ENCODE data around the gene RAB24.

DNA sequence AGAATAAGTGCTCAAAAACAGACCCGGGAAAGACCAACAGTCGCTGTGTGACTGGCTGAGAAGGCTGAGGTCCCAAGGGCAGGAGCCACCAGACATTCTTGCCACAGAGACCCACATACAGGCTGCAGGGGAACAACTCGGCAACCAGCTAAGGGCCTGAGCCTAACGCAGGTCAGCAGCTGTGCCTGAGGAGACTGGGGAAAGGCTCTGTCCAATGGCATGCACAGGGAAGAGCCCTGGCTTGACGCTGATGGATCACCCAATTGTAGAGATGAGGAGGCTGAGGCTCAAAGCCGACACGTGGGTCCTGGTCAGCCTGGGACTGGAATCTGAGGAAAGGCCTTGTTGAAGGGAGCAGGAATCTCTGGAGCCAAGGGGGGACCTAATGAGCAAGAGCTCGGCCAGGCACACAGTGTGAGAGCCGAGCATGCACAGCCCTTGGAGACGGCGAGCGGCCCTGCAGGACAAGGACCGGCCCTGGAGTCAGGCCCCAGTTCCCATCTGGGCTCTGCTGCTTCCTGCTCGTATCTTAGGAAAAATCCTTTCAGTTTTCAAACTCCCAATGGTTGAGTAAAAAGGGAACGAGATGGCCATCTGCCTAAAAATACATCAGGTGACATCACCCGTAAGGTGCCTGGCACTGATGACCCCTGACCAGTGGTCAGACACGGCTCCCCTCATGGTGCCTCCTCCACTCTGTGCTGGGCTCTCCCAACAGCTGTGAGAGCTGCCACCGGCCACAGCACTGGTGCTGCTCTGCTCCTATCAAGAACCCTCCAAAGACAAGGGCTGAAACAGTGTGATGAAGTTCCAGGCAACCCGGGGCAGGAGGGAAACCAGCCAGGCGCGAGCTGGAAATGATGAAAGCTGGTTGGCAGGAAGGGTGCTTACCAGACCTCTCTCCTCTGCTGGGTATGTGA, 31.5 kb upstream of the RAB24 start:
- no peak for TF ChIP-seq POLR2A (IDR thresholded peaks at IDR 0.05)
- TF ChIP-seq, protein P1, sequence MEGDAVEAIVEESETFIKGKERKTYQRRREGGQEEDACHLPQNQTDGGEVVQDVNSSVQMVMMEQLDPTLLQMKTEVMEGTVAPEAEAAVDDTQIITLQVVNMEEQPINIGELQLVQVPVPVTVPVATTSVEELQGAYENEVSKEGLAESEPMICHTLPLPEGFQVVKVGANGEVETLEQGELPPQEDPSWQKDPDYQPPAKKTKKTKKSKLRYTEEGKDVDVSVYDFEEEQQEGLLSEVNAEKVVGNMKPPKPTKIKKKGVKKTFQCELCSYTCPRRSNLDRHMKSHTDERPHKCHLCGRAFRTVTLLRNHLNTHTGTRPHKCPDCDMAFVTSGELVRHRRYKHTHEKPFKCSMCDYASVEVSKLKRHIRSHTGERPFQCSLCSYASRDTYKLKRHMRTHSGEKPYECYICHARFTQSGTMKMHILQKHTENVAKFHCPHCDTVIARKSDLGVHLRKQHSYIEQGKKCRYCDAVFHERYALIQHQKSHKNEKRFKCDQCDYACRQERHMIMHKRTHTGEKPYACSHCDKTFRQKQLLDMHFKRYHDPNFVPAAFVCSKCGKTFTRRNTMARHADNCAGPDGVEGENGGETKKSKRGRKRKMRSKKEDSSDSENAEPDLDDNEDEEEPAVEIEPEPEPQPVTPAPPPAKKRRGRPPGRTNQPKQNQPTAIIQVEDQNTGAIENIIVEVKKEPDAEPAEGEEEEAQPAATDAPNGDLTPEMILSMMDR (IDR thresholded peaks at IDR 0.05) = no peak
- TF ChIP-seq EP300 (IDR thresholded peaks at IDR 0.05) = no peak
- no peak for TF ChIP-seq POLR2AphosphoS5 (IDR thresholded peaks at IDR 0.05)

Data from stomach (tissue), 4 donors.